H1 (cell line): ENCODE measurements around the gene MOB3C.

Experiments used
- TBP ChIP-seq: IDR thresholded peaks from 2 replicates; pipeline ENCODE4 v1.6.1; 2011; ENCODE audit warnings: low read depth, low read length, improper control_type of control experiment
- ZNF274 ChIP-seq: IDR thresholded peaks from 2 replicates; pipeline ENCODE4 v1.7.0; 2012; ENCODE audit warnings: low read length, borderline replicate concordance; ENCODE audit errors: extremely low read depth

GRCh38 chr1:46577671-46578070 lies 38.9 kb downstream of the MOB3C start:
- TF ChIP-seq TBP (no peak), ZNF274 (no peak)
